Mucosa of descending colon (tissue), 3 donors: ENCODE measurements around the gene PRKAR2B. TPM values are rescaled to one million over a fixed set of nuclear protein-coding genes. Genes with fewer than 3 reads are reported as not detected.

ENCODE experiments used
- ATAC-seq: fragments of 200-7000 bp; cut with Tn5 transposase; one replicate; pipeline ENCODE4 v1.9.1; 2020; ENCODE audit warnings: mild to moderate bottlenecking, moderate library complexity
- DNase-seq, 3 donors: peaks; one replicate each; pipeline ENCODE4 v3.0.0-alpha.2; 2020
- H3K36me3 ChIP-seq: fragments of 200-600 bp; one replicate; pipeline ENCODE4 v1.8.0; 2021; ENCODE audit warnings: low read depth, mild to moderate bottlenecking
- H3K4me1 ChIP-seq: fragments of 200-600 bp; one replicate; pipeline ENCODE4 v1.8.0; 2021; ENCODE audit warnings: low read depth, mild to moderate bottlenecking
- H3K4me3 ChIP-seq: fragments of 200-600 bp; one replicate; pipeline ENCODE4 v1.8.0; 2021; ENCODE audit warnings: mild to moderate bottlenecking
- H3K9me3 ChIP-seq: fragments of 200-600 bp; one replicate; pipeline ENCODE4 v1.8.0; 2021; ENCODE audit warnings: mild to moderate bottlenecking
- CTCF ChIP-seq: fragments of 200-600 bp; IDR thresholded peaks from one replicate; pipeline ENCODE4 v1.8.0; 2022; ENCODE audit warnings: antibody characterized with exemption, mild to moderate bottlenecking
- intact Hi-C, 2 donors: fragments of 100-400 bp; cut with DNase I in 1 of 2; cut with micrococcal nuclease in 1 of 2; formaldehyde crosslinking; loops; one replicate each; pipeline versions ENCODE4 v1.11.0 to v1.11.1; 2022; cut with DNase I, micrococcal nuclease
- total RNA-seq, 3 donors: library from RNA; stranded (reverse); fragmentation: NEBNext Ultra II Directional in 2 of 3; extraction: Animal tissue kit (Norgen Biotek cat#: 25700) in 2 of 3; gene quantifications; one replicate each; pipeline versions ENCODE4 v1.2.1 to v1.2.4, GENCODE V29; 2021 to 2023
- donor health status: DM: no; HTN: no; CAD: no; lungs with moderate emphysema.
- donor health status: DM: no; HTN: no; CAD: no.
- donor health status: DM: no; HTN: yes; CAD: no.

The PRKAR2B gene
- total RNA-seq, 3 donors from 2014 or later, result 4.6 to 20.8 (median 6.4) TPM

GRCh38 chr7:107076781-107077698, 32.5 kb downstream of the PRKAR2B start:
- Histone ChIP-seq H3K36me3 (no peaks in the 10 kb centered on the region), H3K9me3 (no peaks in the 10 kb centered on the region), H3K4me3 (no peak overlapping the region), H3K4me1 (no peaks in the 10 kb centered on the region)
- ATAC-seq (no peak), DNase-seq (no peak)
- intact Hi-C loops, result no loop called here
- no peak for TF ChIP-seq CTCF

- no peak for TF ChIP-seq CTCF
- H3K4me1 ChIP-seq, result no peaks in the 10 kb centered on the region
- ATAC-seq, result no peak
- intact Hi-C loops, result no loop called here
- no peaks in the 10 kb centered on the region for H3K9me3 ChIP-seq
- H3K36me3 ChIP-seq, result no peaks in the 10 kb centered on the region
- no peak overlapping the region for H3K4me3 ChIP-seq
- no peak for DNase-seq
Measured at GRCh38 chr7:107077699-107078516, 33.4 kb downstream of the PRKAR2B start.

GRCh38 chr7:107078517-107078966, 34.0 kb downstream of the PRKAR2B start:
- Histone ChIP-seq H3K4me1 (no peaks in the 10 kb centered on the region), H3K36me3 (no peaks in the 10 kb centered on the region), H3K4me3 (no peak overlapping the region), H3K9me3 (no peaks in the 10 kb centered on the region)
- TF ChIP-seq CTCF, result no peak
- no peak for DNase-seq
- no peak for ATAC-seq
- intact Hi-C loops, result no loop called here

GRCh38 chr7:107079212-107079940, 34.9 kb downstream of the PRKAR2B start:
- intact Hi-C loops, result no loop called here
- no peak for ATAC-seq
- no peak overlapping the region for H3K4me3 ChIP-seq

More at GRCh38 chr7:107079212-107079940, 34.9 kb downstream of the PRKAR2B start:
- Histone ChIP-seq H3K4me1 (no peaks in the 10 kb centered on the region), H3K9me3 (no peaks in the 10 kb centered on the region), H3K36me3 (no peaks in the 10 kb centered on the region)
- DNase-seq, result no peak
- TF ChIP-seq CTCF, result no peak
